Measurements from ENCODE around the gene GMPR.

Gene GMPR

GRCh38 chr6:16334671-16335070 lies 96.3 kb downstream of the GMPR start:
- DNase-seq = no peak

DNA sequence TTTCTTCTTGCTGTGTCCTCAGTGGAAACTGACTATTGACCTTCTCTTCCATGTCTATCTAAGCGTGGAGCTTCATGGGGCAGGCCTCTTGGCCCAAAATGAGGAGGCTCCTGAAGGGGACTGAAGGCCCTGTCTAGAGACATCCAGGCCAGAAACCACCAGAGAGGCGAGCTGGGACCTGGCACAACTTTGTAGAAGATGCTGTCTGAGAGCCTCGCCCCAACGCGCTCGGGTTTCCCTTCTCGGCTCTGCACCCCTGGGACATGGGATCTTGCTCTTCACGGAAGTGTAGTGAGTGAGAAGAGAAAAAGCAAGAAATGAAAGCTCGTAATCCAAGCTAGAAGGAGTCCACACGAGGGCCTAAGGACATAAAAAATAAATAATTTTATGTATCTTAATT lies 96.8 kb downstream of the GMPR start:
- no peak for DNase-seq

DNA sequence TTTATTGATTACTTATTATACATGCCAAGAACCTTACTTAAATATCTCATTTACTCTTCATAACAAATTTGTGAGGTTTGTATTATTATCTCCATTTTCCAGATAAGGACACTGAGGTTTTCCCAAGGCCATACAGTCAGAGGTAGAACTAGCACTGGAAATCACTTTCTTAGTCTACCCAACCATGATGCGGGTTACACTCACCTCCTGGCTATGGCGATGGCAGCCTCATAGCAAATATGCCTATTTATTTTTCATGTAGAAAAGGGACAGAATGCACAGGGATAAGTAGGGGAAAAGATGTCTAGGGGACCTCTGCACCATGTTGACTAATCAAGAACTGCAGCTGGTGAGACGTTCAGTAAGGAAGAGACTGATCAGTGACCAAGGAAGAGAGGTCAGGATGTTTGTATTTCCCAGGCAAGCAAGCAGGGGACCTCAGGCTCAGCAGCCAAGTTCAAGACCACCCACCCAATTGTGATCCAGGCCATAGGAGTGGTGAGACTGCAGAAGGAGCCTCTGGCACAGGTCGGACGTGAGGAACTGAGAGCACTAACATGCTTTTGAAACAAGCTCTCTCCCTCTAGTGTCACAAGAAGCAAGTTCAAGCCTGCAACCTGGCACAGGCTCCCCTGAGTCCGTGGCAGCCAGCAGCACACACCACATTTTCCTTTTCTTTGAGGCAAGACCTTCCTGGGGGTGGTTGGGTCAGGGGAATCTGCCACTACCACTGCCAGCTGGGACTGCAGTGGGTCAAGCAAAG lies 97.8 kb downstream of the GMPR start:
- DNase-seq = no peak

- no peak for DNase-seq
Measured at GRCh38 chr6:16336911-16337294, 98.5 kb downstream of the GMPR start.

GRCh38 chr6:16337295-16337975 lies 99.0 kb downstream of the GMPR start:
- DNase-seq = peak; percentile 32

DNA sequence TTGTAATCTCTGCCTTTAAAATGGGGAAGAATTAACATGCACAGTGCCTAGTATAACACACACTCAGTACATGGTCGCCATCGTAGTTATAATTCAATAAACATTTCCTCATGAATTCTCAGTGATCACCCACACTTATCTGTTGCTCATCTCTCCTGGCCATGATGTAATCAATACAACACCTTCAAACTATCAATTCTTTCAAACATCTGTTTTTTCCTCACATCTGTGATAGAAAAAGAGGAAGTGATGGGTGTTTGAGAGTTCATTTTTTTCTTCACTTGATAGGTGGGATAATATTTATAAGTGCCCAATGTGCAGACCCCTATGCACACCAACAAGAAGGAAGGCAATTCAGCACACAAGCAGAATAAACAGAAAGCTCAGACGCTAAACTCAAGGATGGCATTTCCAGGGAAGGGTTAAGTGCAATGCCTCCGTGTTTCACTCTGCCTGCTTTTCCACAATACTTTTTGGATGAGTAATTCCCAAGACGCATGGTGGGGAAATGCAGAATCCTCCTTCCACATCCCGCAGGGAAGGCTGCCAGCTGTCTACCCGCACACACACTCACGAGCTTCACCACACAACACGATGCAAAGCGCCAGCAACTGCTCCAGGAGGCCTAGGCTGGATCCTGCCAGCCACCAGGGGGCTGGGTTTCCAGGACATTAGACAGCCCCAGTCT lies 100.3 kb downstream of the GMPR start:
- no peak for DNase-seq

- no peak for DNase-seq
Measured at GRCh38 chr6:16339265-16339587, 100.8 kb downstream of the GMPR start.

- no peak for DNase-seq
Measured at GRCh38 chr6:16343593-16343992, 105.2 kb downstream of the GMPR start.

GRCh38 chr6:16344756-16345155 lies 106.4 kb downstream of the GMPR start:
- DNase-seq = no peak

All from midbrain (tissue), 1 donor.